Vagina (tissue), 2 donors: ENCODE measurements around the gene UQCRHL.

Experiments used
- CTCF ChIP-seq, 3 experiments: fragments of 450-650 bp in 2 of 3; fragments of 200-600 bp in 1 of 3; sonication (generic) in 1 of 3; IDR thresholded peaks; one replicate each; pipeline ENCODE4 v1.5.1; 2017 to 2019; ENCODE audit warnings: antibody characterized with exemption in 3 of 3, mild to moderate bottlenecking in 2 of 3, moderate library complexity in 2 of 3
- POLR2A ChIP-seq, 2 donors: fragments of 450-650 bp; IDR thresholded peaks; one replicate each; pipeline ENCODE4 v1.6.1; 2017; ENCODE audit warnings: antibody characterized with exemption in 2 of 2, mild to moderate bottlenecking in 2 of 2, moderate library complexity in 2 of 2
- POLR2AphosphoS5 ChIP-seq, 2 donors: sonication (generic); formaldehyde crosslinking; IDR thresholded peaks; one replicate each; pipeline ENCODE4 v1.9.0; 2017; ENCODE audit warnings: antibody characterized with exemption in 2 of 2, mild to moderate bottlenecking in 2 of 2, low read depth in 1 of 2; ENCODE audit not compliant: insufficient read depth in 1 of 2

GRCh38 chr1:15825800-15826199 lies 18.4 kb upstream of the UQCRHL start:
- TF ChIP-seq CTCF (IDR thresholded peaks at IDR 0.05) (no peak), POLR2AphosphoS5 (IDR thresholded peaks at IDR 0.05; ENCODE audit: insufficient read depth in 1 of 2, low read depth in 1 of 2) (no peak), POLR2A (IDR thresholded peaks at IDR 0.05) (no peak)
